BLaER1 (cell line): ENCODE measurements around the gene DYNLT2.

ENCODE experiments used
- H3K27ac ChIP-seq: shearing (Covaris generic); formaldehyde crosslinking; 2 replicates; pipeline ENCODE4 v1.8.1; 2022
- H3K27me3 ChIP-seq: shearing (Covaris generic); formaldehyde crosslinking; 2 replicates; pipeline ENCODE4 v1.8.1; 2022
- H3K36me3 ChIP-seq: shearing (Covaris generic); formaldehyde crosslinking; 2 replicates; pipeline ENCODE4 v1.8.1; 2022
- H3K4me1 ChIP-seq: shearing (Covaris generic); formaldehyde crosslinking; 2 replicates; pipeline ENCODE4 v1.8.1; 2022
- H3K4me2 ChIP-seq: shearing (Covaris generic); formaldehyde crosslinking; 2 replicates; pipeline ENCODE4 v1.8.1; 2022
- H3K4me3 ChIP-seq: shearing (Covaris generic); formaldehyde crosslinking; 2 replicates; pipeline ENCODE4 v1.8.1; 2022
- H3K9ac ChIP-seq: shearing (Covaris generic); formaldehyde crosslinking; 2 replicates; pipeline ENCODE4 v1.8.1; 2022
- H3K9me3 ChIP-seq: shearing (Covaris generic); formaldehyde crosslinking; 2 replicates; pipeline ENCODE4 v1.8.1; 2022
- H4K20me1 ChIP-seq: shearing (Covaris generic); formaldehyde crosslinking; 2 replicates; pipeline ENCODE4 v1.8.1; 2022
- Cebpa-rat ChIP-seq: shearing (Covaris generic); IDR thresholded peaks from 2 replicates; pipeline ENCODE4 v1.8.1; 2022

The DYNLT2 gene

GRCh38 chr6:169724494-169725124 is 26.8 kb downstream of the DYNLT2 start, which contains the start of gene PHF10:
PHF10 (minus strand) TSS chr6:169724500; CDS start chr6:169723931, 569 bp downstream.
- Histone ChIP-seq H3K9ac (peak within 1 kb of the TSS; percentile 96), H3K4me3 (peak within 1 kb of the TSS; percentile 86), H3K27ac (peak within 1 kb of the TSS; percentile 95), H4K20me1 (peaks cover 41% of the 10 kb centered on the region), H3K36me3 (no peaks in the 10 kb centered on the region; the same call in 1 of the 2 replicates), H3K4me1 (peaks cover 31% of the 10 kb centered on the region), H3K9me3 (no peaks in the 10 kb centered on the region), H3K27me3 (no peaks in the 10 kb centered on the region), H3K4me2 (peak within 1 kb of the TSS; percentile 93)
- no peak for TF ChIP-seq Cebpa-rat

GRCh38 chr6:169723991-169724493 is 27.3 kb downstream of the DYNLT2 start:
- Histone ChIP-seq H3K4me1 (peaks cover 31% of the 10 kb centered on the region), H4K20me1 (peaks cover 46% of the 10 kb centered on the region), H3K4me2 (no peak overlapping the region), H3K4me3 (peak overlapping the region; percentile 86), H3K9me3 (no peaks in the 10 kb centered on the region), H3K36me3 (peaks cover 4% of the 10 kb centered on the region; the same call in 1 of the 2 replicates), H3K9ac (peak overlapping the region; percentile 91), H3K27ac (peak overlapping the region; percentile 95), H3K27me3 (no peaks in the 10 kb centered on the region)
- no peak for TF ChIP-seq Cebpa-rat

DNA sequence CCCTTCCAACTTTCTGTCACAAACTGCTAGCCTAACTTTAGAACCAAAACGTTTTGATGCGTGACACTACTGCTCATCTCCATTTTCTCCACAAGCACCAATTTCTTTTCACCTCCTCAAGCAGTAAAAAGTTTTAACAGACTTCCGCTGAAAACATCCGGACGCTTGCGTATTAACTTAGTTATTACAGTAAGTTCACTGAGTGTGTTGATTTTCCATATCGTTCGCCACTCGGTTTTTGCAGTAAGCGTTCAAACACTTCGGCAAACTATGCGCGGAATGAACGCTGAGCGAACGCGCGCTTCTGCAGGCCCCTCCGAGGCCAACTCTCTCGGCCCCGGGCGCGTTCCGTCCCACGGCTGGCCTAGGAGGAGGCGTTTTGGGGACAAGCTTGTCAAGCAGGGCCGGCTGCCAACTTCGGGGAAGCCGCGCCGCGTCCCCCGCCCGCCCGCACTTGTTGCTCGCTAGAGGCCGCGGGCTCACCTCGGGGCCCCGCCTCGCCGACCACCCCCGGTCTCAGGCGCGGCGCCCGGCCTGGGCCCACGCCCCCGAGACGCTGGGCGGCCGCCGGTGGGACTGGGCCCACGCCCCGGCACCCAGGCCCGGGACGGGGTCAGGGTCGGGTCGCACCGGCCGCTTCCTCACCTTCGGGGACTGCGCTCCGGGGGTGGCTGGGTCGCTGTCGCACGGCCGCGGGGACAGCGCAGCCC is 28.0 kb downstream of the DYNLT2 start:
- H3K36me3 ChIP-seq = peaks cover 8% of the 10 kb centered on the region
- H3K27ac ChIP-seq = peak overlapping the region; percentile 95
- peaks cover 31% of the 10 kb centered on the region for H3K4me1 ChIP-seq

GRCh38 chr6:169722362-169723199 is 28.8 kb downstream of the DYNLT2 start:
- Histone ChIP-seq H3K36me3 (peaks cover 13% of the 10 kb centered on the region), H3K9me3 (no peaks in the 10 kb centered on the region), H3K9ac (peak overlapping the region; percentile 91), H3K4me1 (peaks cover 31% of the 10 kb centered on the region), H4K20me1 (peaks cover 56% of the 10 kb centered on the region), H3K4me2 (peak overlapping the region; percentile 92), H3K27me3 (no peaks in the 10 kb centered on the region), H3K27ac (peak overlapping the region; percentile 95; the same call in 1 of the 2 replicates), H3K4me3 (peak overlapping the region; percentile 86)
- no peak for TF ChIP-seq Cebpa-rat

More for the DNA sequence above, 28.0 kb downstream of the DYNLT2 start:
- Histone ChIP-seq H4K20me1 (peaks cover 52% of the 10 kb centered on the region), H3K4me3 (peak overlapping the region; percentile 86), H3K9me3 (no peaks in the 10 kb centered on the region), H3K27me3 (no peaks in the 10 kb centered on the region), H3K9ac (peak overlapping the region; percentile 91), H3K4me2 (peak overlapping the region; percentile 92)
- TF ChIP-seq Cebpa-rat = no peak

- Histone ChIP-seq H3K4me3 (no peak overlapping the region), H3K27me3 (no peaks in the 10 kb centered on the region), H3K9me3 (no peaks in the 10 kb centered on the region), H3K36me3 (peaks cover 34% of the 10 kb centered on the region), H3K4me2 (no peak overlapping the region), H3K27ac (no peak overlapping the region), H3K9ac (no peak overlapping the region), H4K20me1 (peaks cover 69% of the 10 kb centered on the region), H3K4me1 (peaks cover 21% of the 10 kb centered on the region)
- TF ChIP-seq Cebpa-rat = no peak
These were observed 31.0 kb downstream of the DYNLT2 start for GRCh38 chr6:169720207-169720855.

DNA sequence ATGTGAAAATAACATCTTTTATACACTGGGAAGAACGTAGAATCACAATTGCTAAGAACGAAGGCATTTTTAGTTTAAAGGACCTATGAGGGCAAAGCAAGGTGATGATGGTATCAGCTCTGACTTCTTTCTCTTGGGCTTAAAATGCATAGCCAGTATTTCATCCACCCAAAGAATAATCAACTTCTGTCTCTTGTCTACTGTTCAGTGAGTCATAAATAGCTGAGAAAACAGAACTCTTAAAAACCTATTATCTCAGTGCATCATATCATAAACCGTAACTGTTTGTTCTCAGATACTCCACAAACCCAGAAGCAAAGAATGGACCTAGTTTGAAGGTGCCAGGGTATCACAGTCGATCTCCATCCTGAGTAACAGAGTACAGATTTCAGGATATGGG is 32.3 kb downstream of the DYNLT2 start:
- H3K4me3 ChIP-seq = no peak overlapping the region
- H3K27me3 ChIP-seq = no peaks in the 10 kb centered on the region
- no peak for TF ChIP-seq Cebpa-rat
- peaks cover 81% of the 10 kb centered on the region for H4K20me1 ChIP-seq
- no peak overlapping the region for H3K27ac ChIP-seq
- H3K4me2 ChIP-seq = no peak overlapping the region
- no peak overlapping the region for H3K9ac ChIP-seq
- peaks cover 46% of the 10 kb centered on the region for H3K36me3 ChIP-seq
- peaks cover 18% of the 10 kb centered on the region for H3K4me1 ChIP-seq
- H3K9me3 ChIP-seq = no peaks in the 10 kb centered on the region

DNA sequence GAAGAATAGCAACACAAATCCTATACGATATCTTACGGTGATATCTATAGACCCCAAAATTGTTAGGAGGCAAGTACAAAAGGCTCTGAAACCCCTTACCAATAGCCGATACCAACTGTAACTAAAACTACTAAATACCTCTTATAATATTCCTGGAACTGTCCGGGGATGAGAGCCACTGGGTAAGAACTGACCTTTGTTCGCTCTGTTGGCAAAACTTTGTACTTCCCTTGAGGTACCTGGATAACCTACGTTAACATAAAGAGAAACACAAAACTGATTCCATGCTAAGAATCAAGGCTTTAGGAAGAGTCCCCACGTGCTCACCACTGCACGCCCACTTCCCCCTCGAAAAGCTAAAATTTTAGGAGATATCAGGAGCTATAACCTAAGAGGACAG is 36.8 kb downstream of the DYNLT2 start:
- Histone ChIP-seq H3K4me3 (no peak overlapping the region), H3K27ac (no peak overlapping the region), H3K36me3 (peaks cover 84% of the 10 kb centered on the region), H3K9ac (no peak overlapping the region), H4K20me1 (peaks cover 43% of the 10 kb centered on the region), H3K27me3 (no peaks in the 10 kb centered on the region), H3K4me1 (no peaks in the 10 kb centered on the region), H3K9me3 (no peaks in the 10 kb centered on the region), H3K4me2 (no peak overlapping the region)
- no peak for TF ChIP-seq Cebpa-rat

GRCh38 chr6:169714178-169714577 is 37.2 kb downstream of the DYNLT2 start:
- Histone ChIP-seq H3K27me3 (no peaks in the 10 kb centered on the region), H4K20me1 (peaks cover 38% of the 10 kb centered on the region), H3K9me3 (no peaks in the 10 kb centered on the region), H3K4me1 (no peaks in the 10 kb centered on the region), H3K36me3 (peaks cover 86% of the 10 kb centered on the region), H3K4me2 (no peak overlapping the region), H3K4me3 (no peak overlapping the region), H3K9ac (no peak overlapping the region), H3K27ac (no peak overlapping the region)
- no peak for TF ChIP-seq Cebpa-rat

DNA sequence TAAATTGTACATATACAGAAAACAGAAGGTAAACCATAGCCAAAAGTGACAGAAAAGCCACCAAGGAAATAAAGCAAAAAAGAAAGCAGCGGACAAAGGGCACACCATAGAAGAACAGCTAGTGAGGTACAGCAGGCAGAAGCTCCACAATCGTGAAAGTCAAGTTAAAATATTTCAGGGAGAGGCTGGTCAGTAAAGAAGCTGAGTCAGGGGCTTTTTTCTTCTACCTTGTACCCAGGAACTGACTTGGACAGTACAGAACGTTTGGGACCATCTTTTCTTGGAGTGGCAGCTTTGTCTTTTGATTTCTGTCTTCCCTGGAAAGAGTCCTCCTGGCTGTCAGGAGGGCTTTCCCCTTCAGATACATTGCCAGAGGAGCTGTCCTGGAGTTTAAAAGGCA is 41.4 kb downstream of the DYNLT2 start:
- Histone ChIP-seq H3K27ac (no peak overlapping the region), H3K36me3 (peaks cover 69% of the 10 kb centered on the region), H3K4me2 (no peak overlapping the region), H3K9me3 (no peaks in the 10 kb centered on the region), H3K9ac (no peak overlapping the region), H3K4me3 (no peak overlapping the region), H4K20me1 (peaks cover 29% of the 10 kb centered on the region), H3K27me3 (no peaks in the 10 kb centered on the region), H3K4me1 (peaks cover 30% of the 10 kb centered on the region)
- no peak for TF ChIP-seq Cebpa-rat
